Stimulated activated CD4-positive, alpha-beta T cell treated with anti-CD3 and anti-CD28 coated beads, Interleukin-4, amount 100 ng/mL, for 4 hours (primary cell): Measurements from ENCODE around the gene CMTM3.
"Not testable (repeated sequence)": the region's sequence is repeated elsewhere in the genome, so short reads cannot be mapped to it uniquely, and the experiment has no call there.

Experiments used
- DNase-seq, 2 experiments: peaks; one replicate each; pipeline ENCODE4 v3.0.0-alpha.2; 2020

CMTM3 gene

DNA sequence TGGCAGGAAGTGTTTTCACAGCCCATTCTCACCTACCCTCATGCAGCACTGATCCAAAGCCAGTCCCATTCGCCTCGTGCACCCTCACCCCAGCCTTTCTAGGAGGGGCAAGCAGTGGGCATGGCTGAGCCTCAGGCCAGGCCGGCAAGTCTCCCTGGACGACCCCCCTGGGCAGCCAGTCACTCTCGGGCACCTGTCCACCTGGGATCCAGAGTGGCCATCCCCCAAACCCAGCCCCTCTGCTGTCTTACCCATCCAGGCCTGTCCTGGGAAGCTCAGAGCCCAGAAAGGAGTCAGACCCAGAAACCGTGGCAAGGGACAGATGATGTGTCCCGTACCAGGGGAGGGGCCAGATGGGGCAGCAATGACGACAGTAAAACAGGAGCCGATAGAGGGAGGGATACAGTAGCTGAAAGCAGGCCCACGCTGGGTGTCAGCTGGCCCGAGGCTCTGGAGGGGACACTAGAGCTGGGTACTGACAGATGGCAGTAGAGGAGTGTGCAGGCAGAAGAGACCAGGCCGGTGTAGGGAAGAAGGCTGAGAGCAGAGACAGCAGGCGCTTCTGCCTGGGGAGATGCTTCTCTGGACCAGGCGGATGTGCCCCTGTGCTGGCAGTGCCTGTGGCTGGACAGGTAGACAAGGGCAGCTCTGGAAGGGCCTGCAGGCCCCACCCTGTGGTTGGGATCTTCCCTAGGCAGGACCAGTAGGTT is 5.8 kb downstream of the CMTM3 start:
- no peak for DNase-seq

DNA sequence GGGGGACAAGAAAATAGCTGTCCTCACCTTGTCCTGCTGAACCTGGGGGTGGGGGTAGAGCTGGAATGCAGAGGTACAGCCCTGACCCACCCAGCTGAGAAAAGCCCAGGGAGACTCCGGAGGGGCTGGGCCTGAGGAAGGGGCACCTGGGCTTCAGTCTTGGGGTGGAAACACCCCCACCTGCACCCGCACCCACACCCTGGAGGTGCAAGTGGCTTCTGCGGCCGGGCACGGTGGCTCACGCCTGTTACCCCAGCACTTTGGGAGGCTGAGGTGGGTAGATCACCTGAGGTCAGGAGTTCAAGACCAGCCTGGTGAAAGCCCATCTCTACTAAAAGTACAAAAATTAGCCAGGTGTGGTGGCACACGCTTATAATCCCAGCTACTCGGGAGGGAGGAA is 7.4 kb downstream of the CMTM3 start:
- not testable (repeated sequence) for DNase-seq

DNA sequence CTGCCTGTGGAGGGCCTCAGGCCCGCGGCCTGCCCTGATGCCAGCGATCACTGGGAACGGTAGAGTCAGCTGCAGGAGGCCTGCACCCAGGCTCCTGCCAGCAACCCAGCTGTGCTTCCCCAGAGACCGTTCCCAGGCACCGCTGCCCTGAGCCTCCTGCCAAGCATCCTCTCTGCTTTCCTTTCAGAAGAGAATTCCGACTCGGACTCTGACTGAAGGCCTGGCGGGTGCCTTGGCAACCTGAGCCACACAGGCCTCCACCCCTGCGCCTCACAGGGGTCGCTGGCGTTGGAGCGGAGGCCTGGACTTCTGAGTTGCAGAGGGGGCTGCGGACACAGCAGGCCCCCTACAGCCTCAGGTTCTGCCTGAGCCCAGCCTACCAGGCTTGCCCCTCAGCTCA is 7.9 kb downstream of the CMTM3 start:
- DNase-seq: no peak

DNA sequence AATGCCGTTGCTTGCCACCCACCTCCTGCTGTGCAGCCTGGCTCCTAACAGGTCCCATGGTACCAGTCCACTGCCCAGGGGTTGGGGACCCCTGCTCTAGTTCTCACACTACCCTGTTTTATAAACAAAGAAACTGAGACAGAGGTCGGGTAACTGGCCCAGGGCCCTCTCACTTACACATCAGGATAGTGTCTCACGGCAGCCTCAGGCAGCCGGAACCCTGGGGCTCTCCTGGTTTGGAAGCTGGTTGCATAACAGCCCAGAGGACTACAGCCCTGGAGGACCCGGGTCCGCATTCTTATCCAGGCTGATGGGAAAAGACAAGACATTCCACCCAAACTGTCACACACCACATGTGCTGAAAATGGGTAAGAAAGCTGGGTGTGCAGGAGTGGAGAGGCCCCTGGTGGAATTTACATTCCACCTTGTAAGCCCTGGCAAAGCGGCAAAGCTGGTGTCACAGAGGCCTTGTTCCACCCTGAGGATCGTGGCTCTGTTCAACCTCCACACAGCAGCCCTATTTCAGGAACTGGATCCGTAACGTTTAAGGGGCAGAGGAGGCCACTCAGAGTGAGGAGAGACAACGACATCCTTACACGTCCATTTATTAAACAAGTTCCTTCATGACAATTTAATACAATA is 9.8 kb downstream of the CMTM3 start:
- no peak for DNase-seq

DNA sequence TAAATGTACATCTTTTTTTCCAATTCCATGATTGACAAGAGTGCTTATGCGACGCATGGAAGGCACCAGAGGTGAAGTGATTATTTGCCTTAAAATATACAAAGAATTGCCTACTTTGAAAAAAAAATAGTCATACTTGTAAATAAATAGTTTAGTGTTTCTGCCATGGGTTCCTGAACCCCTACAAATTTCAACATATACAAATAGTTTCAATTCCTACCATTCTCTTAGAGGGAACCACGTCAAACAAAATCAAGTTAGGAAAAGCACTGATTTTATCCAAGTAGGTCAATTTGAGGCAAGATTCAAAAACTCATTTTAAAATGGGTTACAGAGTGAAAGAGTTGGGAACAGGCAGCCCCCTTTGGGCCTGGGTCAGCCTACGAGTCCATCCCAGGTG is 11.7 kb downstream of the CMTM3 start:
- DNase-seq: no peak

DNA sequence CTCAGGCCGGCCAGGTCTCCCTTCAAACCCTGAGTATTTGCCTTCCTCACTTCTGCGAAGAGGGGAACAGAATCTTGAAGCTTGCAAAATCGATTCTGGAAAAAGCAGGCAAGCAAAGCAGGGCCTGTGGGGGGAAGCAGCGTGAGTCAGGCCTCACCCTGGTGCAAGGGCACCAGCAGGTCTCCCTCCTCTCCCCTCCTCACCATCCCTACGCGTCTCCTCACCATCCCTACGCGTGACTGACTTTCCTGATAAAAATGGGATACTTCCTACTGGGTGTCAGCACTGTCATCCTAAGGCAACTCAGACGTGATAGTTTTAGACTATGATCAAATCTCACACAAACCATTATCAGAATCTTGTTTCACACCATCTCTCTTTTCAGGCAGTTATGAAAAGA is 12.1 kb downstream of the CMTM3 start:
- no peak for DNase-seq

DNA sequence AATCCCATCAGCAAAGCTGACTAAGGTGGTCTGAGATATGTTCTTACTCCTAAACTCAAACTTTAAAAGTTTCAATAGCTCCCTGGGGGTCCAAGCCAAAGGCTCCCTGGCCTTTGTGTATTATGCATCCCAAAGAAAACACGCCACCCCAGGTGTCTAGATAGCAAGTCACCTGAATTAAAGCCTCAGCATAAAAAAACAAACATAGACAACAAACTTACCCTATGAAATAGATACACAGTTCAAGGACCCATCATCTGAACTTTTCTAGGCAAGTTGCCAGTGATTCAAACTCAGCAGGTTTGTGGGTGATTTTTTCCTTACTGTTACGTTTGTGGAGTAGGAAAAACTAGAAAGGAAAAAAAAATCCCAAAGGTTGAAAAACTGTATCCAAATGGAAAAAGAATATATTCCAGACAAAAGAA is 12.5 kb downstream of the CMTM3 start:
- DNase-seq: no peak

DNA sequence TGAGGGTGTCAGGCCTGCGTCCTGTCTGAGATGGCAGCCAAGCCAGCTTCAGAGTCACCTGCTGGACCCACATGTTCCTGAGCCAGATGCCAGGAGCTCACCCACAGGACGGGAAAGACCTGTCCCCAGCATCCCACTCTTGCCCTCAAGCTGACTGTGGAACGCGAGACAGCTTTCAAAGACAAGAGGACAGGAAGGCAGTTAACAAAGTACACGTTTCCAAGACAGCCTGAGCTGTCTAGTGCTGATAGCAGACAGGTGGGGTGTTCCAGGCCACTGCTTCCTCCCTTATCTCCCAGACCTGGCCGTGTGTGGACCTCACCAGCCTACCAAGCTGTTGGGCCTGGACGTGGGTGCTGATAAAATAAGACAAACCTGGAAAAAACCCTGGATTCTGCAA is 13.2 kb downstream of the CMTM3 start:
- no peak for DNase-seq

DNA sequence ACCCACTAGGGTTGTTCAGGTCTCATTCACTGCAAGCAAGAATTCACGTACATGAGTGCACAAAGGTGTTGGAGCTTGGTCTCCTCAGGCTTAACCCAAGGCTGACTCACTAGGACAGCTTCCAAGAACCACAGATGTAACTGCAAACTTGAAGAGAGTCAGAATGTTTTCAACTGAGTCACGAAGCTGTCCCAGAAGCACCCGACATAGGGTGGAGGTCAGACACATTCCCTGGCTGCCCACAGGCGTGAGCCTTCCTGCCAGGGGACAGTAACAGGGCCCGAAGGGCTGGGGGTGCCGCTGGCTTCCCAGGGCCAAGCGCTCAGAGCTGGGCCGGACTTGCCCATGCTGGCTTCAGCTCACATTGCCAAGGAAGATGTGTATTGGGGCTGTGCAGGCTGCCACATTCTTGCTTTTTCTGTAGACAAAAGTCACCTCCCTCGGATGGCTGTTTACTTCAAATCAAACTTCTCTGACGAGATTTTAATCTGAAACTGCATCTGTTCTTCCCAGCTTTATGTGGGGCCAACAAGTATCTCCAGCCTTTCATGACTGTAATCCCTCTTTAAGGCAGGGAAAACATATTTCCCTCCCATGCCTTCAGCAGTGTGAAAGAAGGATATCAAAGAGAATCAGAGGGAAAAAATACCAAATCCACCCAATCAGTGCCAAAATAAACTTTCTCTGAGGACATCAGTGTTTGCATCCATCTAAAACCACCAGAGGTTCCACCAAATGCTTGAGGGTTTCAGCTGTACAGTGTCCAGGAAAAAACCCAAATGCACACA is 14.3 kb downstream of the CMTM3 start:
- DNase-seq: no peak

DNA sequence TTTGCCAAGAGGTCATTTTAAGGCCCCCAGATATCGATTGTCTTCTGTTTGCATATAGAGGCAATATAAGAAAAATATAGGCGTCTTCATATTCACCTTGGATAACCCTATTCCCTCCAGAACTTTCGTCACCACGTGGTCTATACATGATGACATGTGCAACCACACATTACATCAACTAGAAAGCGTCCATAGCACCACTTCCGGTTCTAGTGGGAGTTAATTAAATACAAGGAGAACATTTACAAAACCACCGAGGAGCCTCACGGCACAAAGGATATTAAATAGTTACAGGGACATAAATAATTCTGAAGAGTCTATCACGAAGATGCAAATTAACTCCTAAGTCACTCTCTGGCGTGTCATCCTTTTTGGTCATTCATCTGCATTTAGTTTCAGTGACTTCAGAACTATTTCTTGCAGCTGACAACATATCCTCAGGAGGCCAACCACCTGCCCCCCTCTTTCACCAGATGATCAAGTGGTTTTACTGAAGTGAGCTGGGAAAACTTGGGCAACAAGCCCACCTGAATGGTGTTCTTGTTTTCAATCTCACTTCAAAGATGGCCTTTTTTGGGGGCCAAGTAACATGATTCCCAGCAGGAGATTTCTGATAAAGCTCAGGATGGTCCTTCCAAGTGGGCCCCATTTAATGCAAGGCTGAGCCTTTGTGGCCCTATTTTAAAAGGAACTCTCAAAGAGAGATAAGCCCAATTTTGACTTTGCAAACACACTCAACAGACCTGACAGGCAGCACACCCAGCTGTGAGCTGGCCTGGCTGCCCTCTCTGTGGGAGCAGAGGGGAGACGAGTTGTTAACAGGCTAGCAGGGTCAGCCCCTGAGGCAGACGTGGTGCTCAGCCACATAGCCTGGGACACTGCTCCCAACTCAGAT is 15.3 kb downstream of the CMTM3 start:
- no peak for DNase-seq

DNA sequence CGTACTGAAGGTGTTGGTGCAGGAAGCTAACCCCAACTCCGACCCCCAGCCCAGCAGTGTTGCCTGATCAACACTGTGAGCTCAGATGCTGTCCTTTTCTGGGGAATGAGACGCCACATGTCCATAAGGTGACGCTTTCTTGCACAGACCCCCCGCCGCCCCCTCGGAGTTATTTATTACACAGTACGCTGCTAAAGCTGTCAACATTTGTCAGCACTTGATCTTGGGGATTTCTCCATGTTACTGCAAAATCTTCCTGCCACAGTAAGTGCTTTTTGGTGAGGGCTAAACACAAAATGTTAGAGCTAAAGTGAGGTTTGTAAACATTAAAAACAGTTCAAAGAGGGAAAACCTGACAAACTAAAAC is 15.9 kb downstream of the CMTM3 start:
- DNase-seq: no peak

DNA sequence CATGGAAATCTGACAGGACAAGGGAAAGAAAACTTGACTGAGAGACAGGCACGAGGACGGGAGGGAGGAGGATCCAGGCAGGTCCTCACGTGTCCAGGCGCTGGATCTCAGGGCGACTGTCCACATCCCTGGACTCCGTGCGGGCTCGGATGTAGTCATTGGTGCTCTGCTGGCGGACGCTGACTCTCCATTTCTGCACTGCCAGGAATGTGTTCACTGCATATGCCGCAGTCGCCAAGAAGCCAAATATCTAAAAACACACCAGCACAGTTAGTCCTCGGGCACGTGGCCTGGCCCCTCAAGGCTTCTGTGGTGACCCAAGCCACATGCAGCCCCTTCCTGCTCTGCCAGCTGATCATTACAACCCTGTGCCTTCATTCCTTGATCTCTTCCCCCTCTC is 17.5 kb downstream of the CMTM3 start:
- DNase-seq: no peak

DNA sequence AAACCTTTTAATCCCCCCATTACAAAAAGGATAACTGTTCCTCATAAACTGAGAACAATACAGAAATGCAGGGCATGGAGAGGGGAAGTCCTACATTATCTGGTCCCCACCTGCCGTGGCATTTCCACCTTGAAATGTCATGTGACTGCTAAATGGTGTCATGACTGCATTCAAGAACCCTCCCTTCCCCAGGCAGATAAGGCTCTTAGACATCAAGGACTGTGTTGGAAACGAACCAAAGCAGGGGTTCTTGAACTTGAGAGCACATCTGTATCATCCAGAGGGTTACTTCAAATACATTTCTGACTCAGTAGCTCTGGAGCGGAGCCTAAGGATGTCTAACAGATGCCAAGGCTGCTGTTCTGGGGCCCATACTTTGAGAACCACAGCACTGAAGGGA is 18.4 kb downstream of the CMTM3 start:
- DNase-seq: no peak

DNA sequence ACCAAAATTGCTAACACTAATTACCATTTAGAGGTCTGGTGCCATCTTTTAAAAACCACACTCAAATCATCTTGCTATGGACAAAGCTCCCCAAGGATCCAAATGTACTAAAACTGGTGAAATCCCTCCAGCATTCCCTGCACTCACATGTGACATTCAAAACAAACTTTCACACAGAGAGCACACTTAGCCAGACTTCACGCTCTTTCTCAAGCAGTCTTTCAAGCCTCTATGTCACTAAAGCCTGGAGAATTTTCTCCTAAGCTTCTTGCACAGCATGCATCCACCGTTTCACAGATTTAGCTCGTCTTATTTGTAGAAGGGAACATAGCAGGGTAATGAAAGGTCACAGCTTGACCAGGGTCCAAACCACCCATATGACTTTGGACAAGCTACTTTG is 19.3 kb downstream of the CMTM3 start:
- no peak for DNase-seq

DNA sequence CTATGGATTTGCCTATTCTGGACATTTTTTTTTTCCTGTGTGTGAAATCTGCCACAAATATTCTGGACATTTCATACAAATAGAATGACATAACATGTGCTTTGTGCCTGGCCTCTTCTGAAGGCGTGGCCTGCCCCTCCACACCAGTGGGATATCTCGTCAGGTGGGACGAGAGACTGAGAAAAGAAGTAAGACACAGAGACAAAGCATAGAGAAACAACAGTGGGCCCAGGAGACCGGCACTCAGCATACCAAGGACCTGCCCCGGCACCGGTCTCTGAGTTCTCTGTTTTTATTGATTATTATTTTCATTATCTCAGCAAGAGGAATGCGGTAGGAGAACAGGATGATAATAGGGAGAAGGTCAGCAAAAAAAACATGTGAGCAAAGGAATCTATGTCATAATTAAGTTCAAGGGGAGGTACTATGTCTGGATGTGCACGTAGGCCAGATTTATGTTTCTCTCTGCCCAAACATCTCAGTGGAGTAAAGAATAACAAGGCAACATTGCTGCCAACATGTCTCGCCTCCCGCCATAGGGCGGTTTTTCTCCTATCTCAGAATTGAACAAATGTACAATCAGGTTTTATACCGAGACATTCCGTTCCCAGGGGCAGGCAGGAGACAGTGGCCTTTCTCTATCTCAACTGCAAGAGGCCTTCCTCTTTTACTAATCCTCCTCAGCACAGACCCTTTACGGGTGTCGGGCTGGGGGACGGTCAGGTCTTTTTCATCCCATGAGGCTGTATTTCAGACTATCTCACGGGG is 23.3 kb downstream of the CMTM3 start:
- not testable (repeated sequence) for DNase-seq

DNA sequence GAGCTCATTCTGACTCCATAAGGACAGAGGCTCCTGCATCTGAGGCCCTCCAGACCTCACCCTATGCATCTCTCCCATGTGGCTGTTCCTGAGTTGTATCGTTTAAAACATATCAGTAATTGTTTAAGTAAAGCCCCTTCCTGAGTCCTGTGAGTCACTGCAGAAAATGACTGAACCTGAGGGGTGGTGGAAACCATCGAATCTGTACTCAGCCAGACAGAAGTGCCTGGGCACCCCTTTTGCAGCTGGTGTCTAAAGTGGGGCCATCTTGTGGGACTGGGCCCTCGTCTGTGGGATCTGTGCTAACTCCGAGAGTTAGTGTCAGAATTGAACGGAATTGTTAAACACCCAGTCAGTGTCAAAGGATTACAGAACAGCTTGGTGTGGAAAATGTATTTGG is 25.4 kb downstream of the CMTM3 start:
- DNase-seq: no peak

DNA sequence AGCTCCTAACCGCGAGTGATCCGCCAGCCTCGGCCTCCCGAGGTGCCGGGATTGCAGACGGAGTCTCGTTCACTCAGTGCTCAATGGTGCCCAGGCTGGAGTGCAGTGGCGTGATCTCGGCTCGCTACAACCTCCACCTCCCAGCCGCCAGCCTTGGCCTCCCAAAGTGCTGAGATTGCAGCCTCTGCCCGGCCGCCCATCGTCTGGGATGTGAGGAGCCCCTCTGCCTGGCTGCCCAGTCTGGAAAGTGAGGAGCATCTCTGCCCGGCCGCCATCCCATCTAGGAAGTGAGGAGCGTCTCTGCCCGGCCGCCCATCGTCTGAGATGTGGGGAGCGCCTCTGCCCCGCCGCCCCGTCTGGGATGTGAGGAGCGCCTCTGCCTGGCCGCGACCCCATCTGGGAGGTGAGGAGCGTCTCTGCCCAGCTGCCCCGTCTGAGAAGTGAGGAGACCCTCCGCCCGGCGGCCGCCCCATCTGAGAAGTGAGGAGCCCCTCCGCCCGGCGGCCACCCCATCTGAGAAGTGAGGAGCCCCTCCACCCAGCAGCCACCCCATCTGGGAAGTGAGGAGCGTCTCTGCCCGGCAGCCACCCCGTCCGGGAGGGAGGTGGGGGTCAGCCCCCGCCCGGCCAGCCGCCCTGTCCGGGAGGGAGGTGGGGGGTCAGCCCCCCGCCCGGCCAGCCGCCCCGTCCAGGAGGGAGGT is 26.2 kb downstream of the CMTM3 start:
- DNase-seq: not testable (repeated sequence)

DNA sequence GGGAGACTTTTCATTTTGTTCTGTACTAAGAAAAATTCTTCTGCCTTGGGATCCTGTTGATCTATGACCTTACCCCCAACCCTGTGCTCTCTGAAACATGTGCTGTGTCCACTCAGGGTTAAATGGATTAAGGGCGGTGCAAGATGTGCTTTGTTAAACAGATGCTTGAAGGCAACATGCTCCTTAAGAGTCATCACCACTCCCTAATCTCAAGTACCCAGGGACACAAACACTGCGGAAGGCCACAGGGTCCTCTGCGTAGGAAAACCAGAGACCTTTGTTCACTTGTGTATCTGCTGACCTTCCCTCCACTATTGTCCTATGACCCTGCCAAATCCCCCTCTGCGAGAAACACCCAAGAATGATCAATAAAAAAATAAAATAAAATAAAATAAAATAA is 27.1 kb downstream of the CMTM3 start:
- not testable (repeated sequence) for DNase-seq

DNA sequence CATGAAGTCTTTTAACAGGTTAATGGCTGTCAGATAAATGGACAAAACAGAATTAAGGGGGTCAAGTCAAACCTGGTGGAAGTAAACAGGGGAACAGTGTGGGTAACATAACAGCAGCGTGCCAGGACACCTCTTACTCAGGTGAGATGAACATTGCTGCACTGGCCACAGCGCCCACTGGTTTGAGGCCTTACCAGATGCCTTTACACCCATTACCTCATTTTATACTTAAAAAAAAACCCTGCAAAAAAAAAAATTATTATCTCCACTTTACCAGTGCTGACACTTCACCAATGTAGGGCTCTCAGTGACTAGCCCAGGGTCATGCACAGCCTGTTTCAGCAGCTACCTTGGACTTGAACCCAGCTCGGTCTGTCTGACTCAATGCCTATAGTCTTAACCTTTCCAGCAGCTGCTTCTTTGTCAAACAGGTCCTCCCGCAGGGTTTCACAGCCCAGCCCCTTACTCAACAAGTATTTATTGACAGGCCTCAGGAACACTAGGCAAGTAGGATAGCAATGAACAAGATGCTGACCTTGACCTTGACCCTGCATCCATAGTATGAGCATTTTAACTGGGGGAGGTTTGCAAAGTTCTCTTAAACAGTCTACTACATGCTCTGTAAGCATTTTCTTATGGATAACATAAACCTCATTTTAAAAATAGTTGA is 30.2 kb downstream of the CMTM3 start:
- DNase-seq: no peak

DNA sequence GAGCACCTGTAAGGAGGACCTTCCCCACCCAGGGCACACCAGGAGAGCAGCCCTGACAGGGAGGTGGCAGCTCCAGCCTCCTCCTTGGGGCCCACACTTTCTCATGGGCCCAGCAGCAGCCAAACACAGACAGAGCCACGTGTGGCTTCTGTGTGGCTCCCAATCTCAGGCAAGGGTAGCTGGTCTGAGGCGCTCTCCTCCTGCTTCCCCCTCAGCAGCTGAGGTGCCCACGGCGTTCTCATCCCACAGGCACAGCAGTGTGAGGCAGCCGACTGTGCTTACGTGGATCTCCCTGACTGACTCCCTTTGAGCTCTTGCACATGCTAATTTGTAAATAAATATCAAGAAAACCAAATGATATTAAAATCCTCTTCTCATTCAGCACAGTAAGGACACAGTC is 30.9 kb downstream of the CMTM3 start:
- DNase-seq: no peak

DNA sequence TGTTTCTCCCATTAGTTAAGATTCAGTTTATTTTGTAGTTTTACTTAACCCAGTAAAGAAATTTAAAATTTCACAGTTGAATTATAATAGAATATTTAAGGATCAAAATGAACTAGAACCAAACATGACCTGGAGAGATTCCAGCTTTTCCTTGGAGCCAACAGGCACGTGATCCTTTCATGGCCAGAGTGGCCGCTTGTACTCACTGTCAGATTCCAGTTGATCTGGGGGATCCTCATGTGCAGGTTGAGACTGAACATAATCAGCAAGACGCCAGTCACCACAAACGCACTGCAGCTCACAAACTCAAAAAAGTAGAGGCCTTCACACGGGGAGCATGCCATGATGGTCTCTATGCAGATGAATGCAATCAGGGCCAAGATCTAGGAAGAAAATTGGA is 31.7 kb downstream of the CMTM3 start:
- DNase-seq: no peak
